HG03135 (cell line): ENCODE results near the gene RBFOX2.
"Not testable (repeated sequence)": the region's sequence is repeated elsewhere in the genome, so short reads cannot be mapped to it uniquely, and the experiment has no call there.

Source experiments
- ATAC-seq: cut with Tn5 transposase; IDR thresholded peaks from one replicate; pipeline ENCODE4 v1.9.1; 2021; ENCODE audit warnings: mild to moderate bottlenecking, moderate library complexity; ENCODE audit not compliant: unreplicated experiment

RBFOX2 gene

DNA sequence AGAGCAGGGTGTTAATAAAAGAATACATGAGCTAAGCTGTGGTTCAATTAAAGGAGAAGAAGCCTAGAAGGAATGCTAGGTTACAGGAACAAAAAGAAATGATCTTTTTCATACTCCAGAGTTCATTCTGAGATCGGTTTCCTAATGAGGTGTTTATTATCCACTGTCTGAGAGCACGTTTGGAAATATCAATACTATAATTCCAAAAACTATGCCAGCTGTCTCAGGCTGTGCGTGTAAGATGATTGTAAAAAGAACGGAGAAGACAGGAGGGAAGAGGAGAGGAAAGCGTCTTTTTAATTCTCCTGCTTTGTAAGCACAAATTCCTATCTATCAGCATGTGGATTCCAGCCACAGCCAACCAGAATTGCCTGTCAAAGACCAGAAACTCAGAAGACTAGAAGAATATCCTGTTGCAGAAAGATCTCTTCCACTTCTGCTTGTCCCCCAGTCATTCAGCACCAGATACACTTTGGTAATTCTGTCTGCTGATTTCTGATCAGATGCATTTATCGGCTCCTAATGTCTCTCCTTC lies 285.2 kb downstream of the RBFOX2 start:
- ATAC-seq, result no peak

DNA sequence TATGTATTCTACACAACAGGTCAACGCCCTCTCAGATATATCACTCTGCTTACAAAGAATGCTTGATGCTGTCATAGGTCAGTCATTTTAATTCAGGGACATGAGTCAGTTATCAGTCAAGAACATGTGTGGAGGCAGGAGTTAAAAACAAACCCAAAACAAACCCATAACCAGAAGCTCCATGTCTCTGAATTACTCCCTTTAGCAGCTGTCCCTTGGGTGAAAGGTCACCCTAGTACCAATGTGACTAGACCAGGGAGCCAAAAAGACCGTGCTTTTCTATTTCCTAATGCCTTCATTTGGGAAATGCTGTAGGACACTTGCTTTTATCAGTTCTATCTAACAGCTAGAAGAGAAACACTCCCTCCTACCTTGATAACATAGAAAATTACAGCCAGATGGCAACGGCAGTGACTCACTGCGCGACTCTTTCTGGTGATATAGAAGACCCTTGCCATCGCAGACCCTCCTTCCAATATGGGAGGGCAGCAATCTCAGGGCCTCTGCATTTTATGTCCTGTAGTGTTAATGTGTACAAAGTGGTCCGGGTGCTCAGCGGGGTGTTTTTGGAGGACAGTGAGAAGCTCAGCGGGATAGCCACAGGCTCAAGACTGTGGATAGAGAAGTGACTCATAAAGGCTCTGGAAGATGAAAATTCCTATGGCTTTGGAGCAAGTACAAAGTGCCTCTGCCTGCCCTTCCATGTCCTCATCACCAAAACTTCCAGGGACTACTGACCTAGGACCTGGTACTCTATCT lies 286.1 kb downstream of the RBFOX2 start:
- no peak for ATAC-seq

DNA sequence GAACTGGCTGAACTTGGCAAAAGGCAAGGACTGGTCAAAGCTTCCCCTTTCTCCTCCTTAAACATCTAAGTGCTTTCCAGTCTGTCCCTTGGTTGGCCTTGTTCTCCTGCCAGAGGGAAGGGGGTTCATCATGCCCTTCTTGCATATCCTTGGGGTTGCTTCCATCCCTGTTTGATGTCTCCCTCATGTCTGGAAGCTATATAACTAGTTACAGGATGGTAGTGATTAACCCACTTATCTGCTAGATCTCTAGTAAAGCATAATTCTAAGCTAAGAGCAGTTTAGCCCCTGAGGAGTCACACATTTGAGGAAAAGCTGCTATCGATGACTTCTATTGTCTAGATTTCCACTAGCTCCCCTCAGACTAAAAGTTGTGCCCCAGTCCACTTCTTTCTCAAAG lies 288.0 kb downstream of the RBFOX2 start:
- no peak for ATAC-seq

DNA sequence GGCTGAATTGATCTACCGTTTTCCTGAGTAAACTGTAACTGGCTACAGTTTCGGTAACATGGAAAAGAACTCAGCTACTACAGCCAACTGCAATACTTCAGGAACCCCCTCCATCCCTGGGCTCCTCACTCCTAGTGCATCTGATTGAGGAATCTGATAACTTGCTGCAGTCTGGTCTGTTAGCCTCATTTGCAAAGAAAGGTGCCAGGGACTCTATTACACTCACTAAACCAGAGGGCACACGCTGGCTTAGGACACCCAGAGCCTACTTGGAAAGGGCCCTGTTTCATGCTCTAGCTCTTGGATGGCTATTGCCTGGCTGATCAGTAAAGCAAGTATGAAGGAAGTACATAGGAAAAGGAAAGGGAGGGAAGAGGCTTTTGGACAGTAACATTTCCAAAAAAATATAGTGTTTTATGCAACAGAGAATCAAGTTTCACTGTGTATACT lies 288.7 kb downstream of the RBFOX2 start:
- ATAC-seq, result no peak

DNA sequence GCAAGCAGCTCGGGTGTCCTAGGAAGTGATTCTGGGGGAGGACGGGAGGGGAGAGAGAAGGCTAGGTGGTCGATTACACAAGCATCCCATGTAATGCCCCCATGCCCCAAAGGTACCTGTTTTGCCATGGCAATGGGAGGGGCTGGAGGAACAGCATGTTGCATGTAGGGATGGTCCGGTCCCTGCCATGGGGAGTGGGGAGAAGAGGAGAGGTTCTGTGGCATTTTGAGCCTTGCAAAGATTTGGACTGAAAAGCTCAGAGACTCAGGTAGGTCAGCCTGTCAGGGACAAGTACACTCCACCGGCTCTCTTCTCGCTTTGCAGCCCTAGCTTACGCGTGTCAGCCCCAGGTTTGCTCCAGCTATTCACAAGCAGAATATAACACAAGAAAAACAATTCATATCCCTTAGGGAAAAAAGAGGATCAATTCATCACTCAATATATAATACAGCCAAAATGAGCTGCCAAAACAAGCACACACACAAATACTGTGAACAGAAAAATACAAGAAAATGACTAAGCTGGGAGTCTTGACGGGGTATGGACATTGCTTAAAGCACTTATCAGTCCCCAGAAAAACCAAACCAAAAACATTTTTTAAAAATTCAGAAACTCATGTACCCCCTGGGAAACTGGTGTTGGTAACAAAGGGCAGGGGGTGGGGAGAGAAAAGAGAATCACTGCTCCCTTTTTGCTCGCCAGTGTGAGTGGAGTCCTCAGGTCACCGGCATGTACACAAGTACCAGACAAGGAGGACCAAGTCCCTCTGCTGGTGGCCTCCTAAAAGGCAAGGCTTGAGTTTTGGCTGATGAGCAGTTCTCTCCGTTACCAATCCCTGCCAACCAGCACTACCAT lies 289.3 kb downstream of the RBFOX2 start:
- ATAC-seq, result no peak

DNA sequence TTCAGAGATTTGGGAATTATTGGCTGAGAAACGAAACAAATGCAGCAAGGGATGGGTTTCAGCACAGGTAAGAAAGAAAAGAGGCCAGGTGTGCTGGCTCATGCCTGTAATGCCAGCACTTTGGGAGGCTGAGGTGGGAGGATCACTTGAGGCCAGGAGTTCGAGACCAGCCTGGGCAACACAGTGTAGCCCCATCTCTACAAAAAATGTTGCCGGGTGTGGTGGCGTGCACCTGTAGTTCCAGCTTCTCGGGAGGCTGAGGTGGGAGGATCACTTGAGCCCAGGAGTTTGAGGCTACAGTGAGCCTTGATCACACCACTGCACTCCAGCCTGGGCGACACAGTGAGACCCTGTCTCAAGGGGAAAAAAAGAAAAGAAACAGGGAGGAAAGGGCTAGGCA lies 290.7 kb downstream of the RBFOX2 start:
- ATAC-seq, result not testable (repeated sequence)

DNA sequence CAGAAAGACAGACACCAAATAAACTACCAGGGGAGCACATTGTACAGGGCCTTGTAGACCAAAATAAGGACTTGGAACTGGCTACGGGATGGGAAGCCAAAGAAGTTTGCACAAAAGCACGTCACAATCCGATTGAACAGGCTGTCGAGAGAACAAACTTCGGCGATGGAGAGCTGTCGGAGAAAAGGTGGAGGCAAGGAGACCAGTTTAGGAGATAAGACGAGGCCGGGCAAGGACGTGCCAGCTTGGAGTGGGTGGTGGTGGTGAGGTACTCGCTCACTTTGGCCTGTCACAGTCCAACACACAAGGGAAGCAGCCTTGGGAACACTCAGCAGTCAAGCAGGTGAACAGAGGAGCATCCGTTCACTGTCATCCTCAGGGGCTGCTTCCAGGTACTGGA lies 291.9 kb downstream of the RBFOX2 start:
- no peak for ATAC-seq

DNA sequence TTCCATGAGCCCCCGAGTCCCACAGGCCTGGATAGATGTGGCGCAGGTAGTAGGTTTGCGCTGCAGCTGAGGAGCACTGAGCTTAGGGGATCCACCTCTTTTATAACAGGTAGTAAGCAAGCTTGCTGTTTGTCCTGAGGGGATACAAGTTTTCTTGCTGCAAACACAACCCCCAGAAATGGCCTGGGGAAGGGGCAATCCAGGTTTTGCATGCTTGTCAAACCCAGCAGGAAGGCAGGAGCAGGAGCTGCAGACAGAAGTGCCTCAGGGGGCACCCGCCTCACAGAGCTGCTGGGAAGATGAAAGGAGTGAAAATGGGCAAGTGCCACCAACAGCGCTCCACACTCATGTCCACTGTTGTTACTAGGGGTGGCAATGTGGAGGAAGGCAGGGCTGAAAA lies 292.5 kb downstream of the RBFOX2 start:
- ATAC-seq, result no peak

DNA sequence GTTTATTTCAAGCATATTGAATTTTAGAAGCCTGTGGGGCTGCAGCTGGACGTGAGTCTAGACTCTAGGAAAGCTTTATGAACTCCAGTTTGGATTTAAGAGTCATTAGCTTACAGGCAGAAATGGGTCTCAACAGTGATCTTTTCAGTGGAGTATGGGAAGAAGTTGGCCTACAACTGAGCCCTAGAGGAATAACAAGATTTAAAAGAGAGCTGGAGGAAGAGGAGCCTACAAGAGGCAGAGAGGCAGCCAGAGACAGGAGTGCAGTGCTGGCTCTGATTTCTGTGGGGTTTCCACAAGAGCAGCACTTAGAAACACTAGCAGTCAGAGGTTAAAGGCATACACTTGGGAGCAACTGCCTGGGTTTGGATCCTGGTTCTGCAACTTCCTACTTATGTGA lies 293.1 kb downstream of the RBFOX2 start:
- ATAC-seq, result no peak

DNA sequence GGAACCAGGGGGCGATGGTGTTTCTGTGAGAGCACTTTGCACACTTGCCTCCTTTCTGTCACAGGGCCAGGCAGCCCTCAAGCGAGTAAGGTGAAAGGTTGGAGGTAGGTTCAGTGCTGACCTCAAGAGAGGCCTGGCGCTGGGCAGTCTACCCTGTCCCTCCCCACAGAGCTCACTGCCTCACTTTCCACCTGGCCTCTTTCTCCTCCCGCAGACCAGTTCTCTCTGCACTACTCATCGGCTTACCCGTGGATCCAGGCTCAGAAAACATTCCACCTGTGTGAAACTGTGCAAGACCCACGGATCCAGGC lies 294.2 kb downstream of the RBFOX2 start:
- ATAC-seq, result no peak

DNA sequence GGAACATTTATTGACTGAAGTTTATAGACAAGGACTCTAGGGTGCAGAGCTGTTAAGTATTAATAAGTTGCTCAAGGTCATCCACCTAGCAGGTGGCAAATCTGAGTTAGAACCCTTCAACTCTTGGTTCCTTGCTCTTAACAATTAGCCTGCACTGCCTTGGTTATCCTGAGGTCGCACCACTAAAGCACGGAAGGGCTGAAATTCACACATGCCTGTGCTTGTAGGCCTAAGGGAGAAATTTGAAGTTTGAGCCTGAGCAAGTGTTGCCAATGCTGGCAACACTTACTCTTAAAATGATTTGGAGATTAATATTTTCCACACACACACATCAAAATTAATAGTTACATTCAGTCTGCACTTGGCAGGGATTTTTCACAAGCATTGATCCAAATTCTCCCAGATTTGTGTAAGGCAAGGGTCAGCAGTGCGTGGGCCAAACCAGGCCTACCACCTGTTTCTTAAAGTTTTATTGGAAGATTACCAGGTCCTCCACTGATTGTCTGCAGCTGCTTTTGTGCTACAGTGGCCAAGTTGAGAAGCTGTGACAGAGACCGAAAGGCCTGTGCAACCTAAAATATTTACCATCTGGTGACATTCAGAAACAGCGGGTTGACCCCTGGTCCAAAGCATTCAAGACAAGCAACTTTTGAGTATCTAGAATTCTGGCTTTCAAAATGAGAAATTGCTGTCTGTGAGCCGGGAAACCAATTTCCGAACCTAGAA lies 294.7 kb downstream of the RBFOX2 start:
- ATAC-seq, result no peak

DNA sequence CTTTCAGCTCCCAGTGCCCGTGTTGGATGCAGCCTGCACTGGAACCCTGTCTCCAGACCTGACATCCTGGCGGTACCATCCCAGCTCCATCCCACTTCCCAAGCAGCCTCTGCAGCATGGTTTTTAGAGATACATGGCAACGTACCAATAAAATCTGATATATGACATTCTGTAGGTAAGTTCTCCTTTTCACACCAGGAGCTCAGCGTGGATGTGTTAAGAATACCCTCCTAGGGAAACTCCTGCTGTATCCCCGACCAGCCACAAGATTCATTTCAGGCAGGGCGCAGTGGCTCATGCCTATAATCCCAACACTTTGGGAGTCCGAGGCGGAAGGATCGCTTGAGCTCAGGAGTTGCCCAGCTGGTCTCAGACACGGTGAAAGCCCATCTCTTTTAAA lies 295.6 kb downstream of the RBFOX2 start:
- no peak for ATAC-seq

DNA sequence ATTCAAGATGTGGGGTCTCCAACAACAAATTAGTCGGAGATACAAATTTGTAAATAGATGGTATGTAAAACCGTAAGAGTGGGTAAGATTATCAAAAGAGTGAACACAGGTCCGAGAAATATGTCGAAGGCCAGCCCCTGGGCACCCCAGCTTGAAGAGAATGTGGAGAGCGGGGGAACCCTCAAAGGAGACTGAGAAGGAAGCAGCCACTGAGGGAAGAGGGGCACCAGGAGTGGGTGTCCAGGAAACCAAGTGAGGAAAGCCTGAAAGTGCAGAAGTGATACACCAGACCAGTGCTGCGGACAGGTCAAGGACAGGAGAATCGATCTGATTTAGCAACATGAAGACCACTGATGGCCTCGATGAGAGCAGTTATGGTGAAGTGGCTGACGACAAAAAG lies 296.5 kb downstream of the RBFOX2 start:
- no peak for ATAC-seq

DNA sequence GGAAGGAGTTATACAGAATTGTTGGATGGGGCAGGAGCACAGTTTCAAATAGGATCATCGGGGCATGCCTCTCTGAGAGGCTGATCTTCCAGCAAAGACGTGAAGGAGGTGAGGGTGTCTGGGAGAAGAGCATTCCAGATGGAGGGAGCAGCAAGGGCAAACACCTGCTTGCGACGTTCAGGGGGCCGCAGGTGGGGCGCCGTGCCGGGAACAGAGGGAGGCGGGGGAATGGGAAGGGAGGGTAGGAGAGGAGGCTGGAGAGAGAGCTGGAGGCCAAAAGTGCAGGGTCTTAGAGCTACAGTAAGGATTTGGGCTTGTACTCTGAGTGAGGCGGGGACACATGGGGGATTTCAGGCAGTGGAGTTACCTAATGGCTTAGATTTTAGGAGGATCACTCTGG lies 297.3 kb downstream of the RBFOX2 start:
- no peak for ATAC-seq

DNA sequence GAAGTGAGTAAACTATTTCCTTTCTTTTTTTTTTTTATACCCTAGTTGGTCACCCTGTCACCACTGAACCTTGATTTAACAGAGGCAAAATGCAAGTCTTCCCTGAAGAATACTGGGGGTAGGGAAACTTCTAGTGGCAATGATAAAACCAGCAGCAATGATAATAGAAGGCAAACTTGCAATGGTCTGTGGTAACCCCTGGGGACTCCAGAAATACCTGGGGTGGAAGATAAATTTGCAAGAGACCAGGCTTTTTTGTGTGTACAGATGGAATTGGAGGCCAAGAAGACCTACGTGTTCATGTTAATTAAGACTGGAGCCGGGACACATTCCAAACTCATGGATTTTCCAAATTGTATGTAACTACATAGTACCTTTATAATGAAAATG lies 299.3 kb downstream of the RBFOX2 start:
- no peak for ATAC-seq

DNA sequence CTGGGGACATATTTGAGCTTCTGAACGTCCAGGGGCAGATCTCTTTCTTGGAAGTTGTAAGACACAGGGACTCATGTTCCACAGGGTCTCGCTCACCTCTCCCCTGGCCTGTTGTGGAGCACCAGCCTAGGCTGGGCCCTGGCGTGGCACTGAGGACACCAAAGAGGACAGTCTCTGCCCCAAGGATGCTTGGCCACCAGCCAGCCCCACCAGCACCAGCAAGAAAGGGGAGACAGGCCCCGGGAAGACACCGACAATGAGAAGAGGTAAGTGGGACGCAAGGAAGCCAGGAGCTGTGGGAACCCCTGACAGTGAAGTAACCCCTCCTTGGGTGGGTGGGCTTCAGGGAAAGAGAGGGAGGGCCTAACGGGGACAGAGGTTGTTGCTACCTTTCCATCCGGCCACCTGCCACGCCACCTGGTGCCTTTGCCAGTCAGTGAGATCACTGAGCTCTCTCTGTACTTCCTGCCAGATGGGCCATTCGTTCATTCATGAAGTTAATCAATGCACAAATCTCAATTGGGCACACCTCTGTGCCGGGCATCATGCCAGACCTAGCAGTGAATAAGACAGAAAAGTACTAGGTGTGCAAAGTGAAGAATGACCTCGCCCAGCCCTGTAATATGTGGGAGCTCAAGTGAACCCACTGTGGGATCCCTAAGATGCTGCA lies 299.9 kb downstream of the RBFOX2 start:
- no peak for ATAC-seq

DNA sequence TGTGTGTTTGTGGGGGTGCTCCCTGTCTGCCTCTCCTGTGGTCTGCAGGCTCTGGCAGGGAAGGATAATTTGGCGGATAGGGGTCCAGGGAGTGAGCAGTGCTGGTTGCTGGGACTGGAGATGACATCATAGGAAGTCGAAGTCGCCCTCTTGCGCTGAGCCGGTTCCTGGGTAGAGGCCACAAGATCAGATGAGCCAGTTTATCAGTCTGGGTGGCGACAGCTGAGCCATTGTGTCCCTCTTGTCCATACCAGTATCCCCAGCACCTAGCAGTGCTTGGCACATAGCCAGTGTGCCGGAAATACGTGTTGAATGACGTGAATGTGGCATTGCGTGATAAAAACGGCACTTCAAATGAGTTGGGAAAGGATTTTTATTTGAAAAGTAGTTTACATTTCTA lies 301.2 kb downstream of the RBFOX2 start:
- no peak for ATAC-seq

DNA sequence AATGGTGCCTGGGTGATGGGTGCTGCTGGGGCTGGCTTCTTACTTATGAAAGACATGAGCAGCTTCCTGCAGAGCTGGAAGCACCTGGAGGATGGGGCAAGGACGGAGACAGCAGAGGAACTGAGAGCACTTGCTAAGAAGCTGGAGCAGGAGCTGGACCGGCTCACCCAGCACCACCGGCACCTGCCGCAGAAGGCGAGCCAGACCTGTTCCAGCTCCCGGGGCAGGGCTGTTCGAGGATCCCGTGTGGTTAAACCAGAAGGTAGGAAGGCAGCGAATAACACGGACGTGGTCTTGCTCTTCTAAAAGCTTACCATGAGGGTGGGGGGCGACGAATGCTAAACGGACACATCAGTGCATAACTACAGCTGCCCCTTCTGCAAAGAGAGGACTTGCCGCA lies 301.7 kb downstream of the RBFOX2 start:
- ATAC-seq, result no peak

DNA sequence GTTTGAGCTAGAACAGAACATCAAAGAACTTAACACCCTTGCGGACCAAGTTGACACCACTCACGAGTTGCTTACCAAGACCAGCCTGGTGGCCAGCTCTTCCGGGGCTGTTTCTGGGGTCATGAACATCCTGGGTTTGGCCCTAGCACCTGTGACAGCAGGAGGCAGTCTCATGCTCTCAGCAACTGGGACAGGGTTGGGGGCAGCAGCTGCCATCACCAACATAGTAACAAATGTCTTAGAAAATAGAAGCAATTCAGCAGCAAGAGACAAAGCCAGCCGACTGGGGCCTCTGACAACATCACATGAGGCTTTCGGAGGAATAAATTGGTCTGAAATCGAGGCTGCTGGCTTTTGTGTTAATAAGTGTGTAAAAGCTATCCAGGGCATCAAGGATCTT lies 302.2 kb downstream of the RBFOX2 start:
- no peak for ATAC-seq

DNA sequence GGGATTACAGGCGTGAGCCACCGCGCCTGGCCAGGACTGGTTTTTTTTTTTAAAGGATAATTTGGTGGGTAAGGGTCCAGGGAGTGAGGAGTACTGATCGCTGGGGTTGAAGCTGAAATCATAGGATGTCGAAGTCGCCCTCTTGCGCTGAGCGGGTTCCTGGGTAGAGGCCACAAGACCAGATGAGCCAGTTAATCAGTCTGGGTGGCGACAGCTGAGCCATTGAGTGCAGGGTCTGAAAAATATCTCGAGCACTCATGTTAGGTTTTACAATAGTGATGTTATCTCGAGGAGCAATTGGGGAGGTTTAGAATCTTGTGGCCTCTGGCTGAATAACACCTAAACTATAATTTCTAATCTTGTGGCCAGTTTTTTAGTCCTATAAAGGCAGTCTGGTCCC lies 303.1 kb downstream of the RBFOX2 start:
- ATAC-seq, result no peak

DNA sequence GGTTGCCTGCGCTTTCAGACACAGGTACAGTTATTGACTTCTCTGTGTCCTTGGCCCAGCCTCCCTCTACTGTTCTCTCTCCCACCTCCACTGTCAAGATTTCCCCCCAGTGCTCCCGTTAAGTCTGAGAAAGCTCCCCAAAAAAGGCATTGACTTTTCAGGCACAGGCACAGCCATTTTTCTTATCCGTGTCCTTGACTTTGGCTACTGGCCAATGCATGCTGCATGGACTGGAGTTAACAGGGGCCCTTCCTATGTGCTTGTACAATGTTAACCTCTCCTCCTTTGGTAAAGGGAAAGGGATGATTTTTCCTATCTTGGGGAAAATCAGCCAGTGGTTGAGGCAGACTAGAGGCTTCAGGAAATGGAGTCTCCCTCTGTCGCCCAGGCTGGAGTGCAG lies 306.7 kb downstream of the RBFOX2 start:
- no peak for ATAC-seq
